SK-MEL-5 (cell line): ENCODE results near the gene BAIAP3. TPM values are rescaled to one million over a fixed set of nuclear protein-coding genes. Genes with fewer than 3 reads are reported as not detected.

Experiments
- DNase-seq: peaks from one replicate; pipeline ENCODE4 v3.0.0-alpha.2; 2016; ENCODE audit warnings: low read depth, low spot score
- in situ Hi-C: cut with HindIII; loops from 2 replicates; pipeline ENCODE4 v1.10.0; 2016; ENCODE audit warnings: low sequenced_read_pairs, high pct_unique_total_duplicates, low pct_unique_long_range_greater_than_20kb
- total RNA-seq: library from RNA; depleted of rRNA; stranded (reverse); fragments of >200 nt; shearing (Covaris generic); gene quantifications from 2 replicates; pipeline ENCODE4 v1.2.3, GENCODE V29; 2014

BAIAP3 gene
- total RNA-seq, 1 experiment from 2014 or later, result 1.2 TPM

GRCh38 chr16:1297018-1297696 is 36.3 kb upstream of the BAIAP3 start:
- DNase-seq, result peak; percentile 41
- in situ Hi-C loops, result no loop called here

GRCh38 chr16:1298406-1298805 is 35.0 kb upstream of the BAIAP3 start:
- no peak for DNase-seq
- in situ Hi-C loops, result no loop called here

GRCh38 chr16:1299012-1299867 is 34.2 kb upstream of the BAIAP3 start:
- DNase-seq, result no peak
- in situ Hi-C loops, result no loop called here

- in situ Hi-C loops, result no loop called here
- no peak for DNase-seq
These were observed 33.6 kb upstream of the BAIAP3 start for GRCh38 chr16:1299868-1300203.

- in situ Hi-C loops, result no loop called here
- peak; percentile 58 for DNase-seq
These were observed 32.6 kb upstream of the BAIAP3 start for GRCh38 chr16:1300664-1301476.

- no peak for DNase-seq
- in situ Hi-C loops, result no loop called here
These were observed 31.9 kb upstream of the BAIAP3 start for GRCh38 chr16:1301562-1301961.

- no peak for DNase-seq
- in situ Hi-C loops, result no loop called here
These were observed 27.6 kb upstream of the BAIAP3 start for GRCh38 chr16:1305823-1306222.

- DNase-seq, result no peak
- in situ Hi-C loops, result no loop called here
These were observed 27.1 kb upstream of the BAIAP3 start for GRCh38 chr16:1306334-1306733.

- in situ Hi-C loops, result no loop called here
- no peak for DNase-seq
These were observed 25.1 kb upstream of the BAIAP3 start for GRCh38 chr16:1308036-1308976.

GRCh38 chr16:1308977-1309885 is 24.2 kb upstream of the BAIAP3 start, which contains the start of gene UBE2I:
TSS of gene UBE2I (plus strand) at chr16:1309636. CDS start at chr16:1314031, 4,395 bp downstream.
- in situ Hi-C loops, result no loop called here
- peak; percentile 96 for DNase-seq

GRCh38 chr16:1309888-1310831 is 23.3 kb upstream of the BAIAP3 start:
- DNase-seq, result no peak
- in situ Hi-C loops, result no loop called here

GRCh38 chr16:1310832-1311200 is 22.6 kb upstream of the BAIAP3 start:
- DNase-seq, result no peak
- in situ Hi-C loops, result no loop called here

- in situ Hi-C loops, result no loop called here
- no peak for DNase-seq
These were observed 22.2 kb upstream of the BAIAP3 start for GRCh38 chr16:1311212-1311737.

GRCh38 chr16:1311738-1312466 is 21.5 kb upstream of the BAIAP3 start:
- DNase-seq, result no peak
- in situ Hi-C loops, result no loop called here

GRCh38 chr16:1312467-1312816 is 21.0 kb upstream of the BAIAP3 start:
- no peak for DNase-seq
- in situ Hi-C loops, result no loop called here
